Mesenteric fat pad (tissue), 1 donor: ENCODE data around the gene PRKCD. TPM values are rescaled to one million over a fixed set of nuclear protein-coding genes. Genes with fewer than 3 reads are reported as not detected.

Source experiments
- DNase-seq: peaks from one replicate; pipeline ENCODE4 v3.0.0-alpha.2; 2020; ENCODE audit warnings: low spot score
- total RNA-seq: library from RNA; stranded (reverse); fragmentation: NEBNext Ultra II Directional; extraction: Animal tissue kit (Norgen Biotek cat#: 25700); gene quantifications from one replicate; pipeline ENCODE4 v1.2.1, GENCODE V29; 2021
- donor health status: DM: yes; HTN: yes; CAD: no.

PRKCD gene
- total RNA-seq, 1 donor from 2014 or later: 80.4 TPM

- no peak for DNase-seq
Measured at GRCh38 chr3:53154881-53155285, 6.1 kb upstream of the PRKCD start.

DNA sequence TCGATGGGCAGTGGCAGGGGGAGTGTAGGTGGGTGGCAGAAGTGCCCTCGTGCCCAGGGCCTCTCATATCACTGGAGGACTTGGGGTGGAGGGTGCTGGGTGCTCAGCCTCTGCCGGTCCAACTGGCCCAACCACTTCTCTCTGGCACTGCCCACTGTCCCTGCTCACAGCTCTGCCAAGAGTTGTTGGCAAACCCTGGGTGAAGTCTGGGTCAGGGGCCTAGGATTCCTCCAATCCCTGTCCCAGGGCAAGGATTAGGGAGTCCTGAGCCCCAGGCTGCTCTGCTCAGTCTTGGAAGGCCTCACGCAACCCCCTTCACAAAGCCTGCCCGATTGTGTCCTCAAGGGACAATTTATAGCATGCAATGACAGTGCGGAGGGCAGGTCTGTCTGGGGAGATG lies 5.2 kb upstream of the PRKCD start:
- no peak for DNase-seq

- no peak for DNase-seq
Measured at GRCh38 chr3:53156368-53156834, 4.6 kb upstream of the PRKCD start.

DNA sequence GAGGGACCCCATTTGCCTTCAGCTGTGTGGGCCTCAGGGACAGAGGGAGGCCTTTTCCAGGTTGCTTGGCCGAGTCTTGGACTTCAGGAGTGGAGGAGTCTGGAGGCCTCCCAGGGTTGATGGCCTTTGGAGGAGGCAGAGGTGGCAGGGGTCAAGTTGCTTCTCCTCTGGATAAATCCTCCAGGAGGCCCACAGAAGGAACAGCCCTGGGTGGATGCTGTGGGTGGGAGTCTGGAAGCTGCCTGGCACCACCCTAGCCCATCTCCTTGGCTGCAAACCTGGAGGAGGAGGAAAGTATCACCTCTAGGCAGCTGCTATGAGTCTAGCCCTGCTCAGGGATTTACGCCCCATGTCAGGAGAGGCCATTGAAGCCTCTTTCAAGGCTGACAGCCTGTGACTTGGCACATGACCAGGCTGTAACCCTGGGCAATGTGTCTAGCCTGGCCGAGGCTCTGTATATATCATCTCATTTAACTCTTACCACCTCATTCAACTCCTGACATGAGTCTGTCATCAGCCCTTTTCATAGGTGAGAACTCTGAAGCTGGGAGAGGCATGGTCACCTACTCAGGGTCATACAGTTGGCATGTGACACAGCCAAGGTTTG lies 2.9 kb upstream of the PRKCD start:
- DNase-seq: no peak

- DNase-seq: no peak
Measured at GRCh38 chr3:53158765-53159155, 2.2 kb upstream of the PRKCD start.

GRCh38 chr3:53159156-53160060 lies 1.6 kb upstream of the PRKCD start:
- DNase-seq: no peak

DNA sequence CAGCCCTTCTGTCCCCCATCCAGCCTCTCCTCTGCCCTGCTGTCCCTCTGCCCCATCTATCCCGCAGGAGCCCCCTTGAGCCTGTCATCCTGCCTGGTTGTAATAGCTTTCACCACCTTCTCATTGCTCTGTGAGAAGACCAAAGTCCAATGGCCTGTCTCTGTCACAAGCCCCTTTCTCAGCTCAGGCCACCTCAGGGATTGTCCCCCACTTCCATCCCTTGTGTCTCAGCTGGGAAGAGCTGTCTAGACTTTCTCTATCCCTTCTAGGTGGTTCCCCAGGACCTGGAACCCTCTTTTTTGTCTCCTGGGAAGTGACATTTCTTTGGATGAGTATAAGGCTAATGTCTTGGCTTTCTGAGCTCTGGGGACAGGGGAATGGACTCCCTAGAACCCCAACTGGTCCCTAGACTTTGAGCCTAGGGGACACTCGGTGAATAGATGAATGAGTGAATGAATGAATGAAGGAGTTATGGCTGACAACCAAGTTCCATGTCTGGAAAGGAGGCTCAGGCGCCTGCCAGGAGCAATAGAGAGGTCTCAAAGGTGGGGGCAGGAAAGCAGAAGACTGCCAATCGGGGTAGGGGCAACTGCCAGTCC lies 849 bp upstream of the PRKCD start:
- DNase-seq: no peak

GRCh38 chr3:53161450-53161819 lies 426 bp downstream of the PRKCD start:
- DNase-seq: no peak

- DNase-seq: no peak
Measured at GRCh38 chr3:53161820-53162671, 1.0 kb downstream of the PRKCD start.

GRCh38 chr3:53162672-53163443 lies 1.8 kb downstream of the PRKCD start:
- no peak for DNase-seq

- DNase-seq: no peak
Measured at GRCh38 chr3:53163444-53164387, 2.7 kb downstream of the PRKCD start.

DNA sequence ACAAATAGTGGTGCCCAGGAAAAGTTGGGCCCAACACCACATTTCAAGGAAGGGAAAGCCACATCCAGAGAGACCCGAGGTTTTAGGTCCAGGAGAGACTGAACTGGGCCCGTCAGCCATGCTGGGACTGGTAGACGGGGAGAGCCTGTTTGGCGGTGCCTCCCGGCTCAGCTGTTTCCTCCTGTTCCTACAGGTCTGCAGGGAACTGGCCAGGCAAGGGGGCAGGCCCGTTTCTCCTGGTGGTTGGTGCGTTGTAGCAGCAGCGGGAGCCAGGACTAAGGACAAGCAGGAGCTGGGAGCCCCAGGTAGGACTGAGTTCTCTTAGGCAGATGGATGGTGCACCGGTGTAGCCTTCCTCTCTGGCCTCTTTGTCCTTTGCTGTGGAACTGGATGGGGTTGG lies 3.9 kb downstream of the PRKCD start:
- no peak for DNase-seq

DNA sequence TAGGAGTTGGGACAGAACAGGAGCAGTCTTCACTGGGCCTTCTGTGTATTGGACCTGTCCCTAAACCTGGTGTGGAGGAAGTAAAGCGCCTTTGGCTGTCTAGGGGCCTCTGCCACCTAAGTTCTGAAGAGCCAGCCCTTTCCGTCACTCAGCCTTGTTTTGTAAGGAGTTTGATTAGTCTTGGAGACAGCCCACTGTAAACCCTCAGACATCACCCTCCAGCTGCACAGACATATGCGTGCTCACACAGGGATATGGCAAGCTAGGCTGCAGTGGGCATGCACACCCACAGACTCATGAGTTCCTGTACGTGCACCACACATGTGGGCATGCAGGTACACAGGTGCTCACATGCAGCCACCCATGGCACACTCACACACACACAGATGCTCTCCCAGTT lies 5.2 kb downstream of the PRKCD start:
- no peak for DNase-seq

- DNase-seq: no peak
Measured at GRCh38 chr3:53166781-53167291, 5.8 kb downstream of the PRKCD start.

GRCh38 chr3:53167418-53168174 lies 6.6 kb downstream of the PRKCD start:
- DNase-seq: no peak

GRCh38 chr3:53168175-53168923 lies 7.3 kb downstream of the PRKCD start:
- no peak for DNase-seq

- no peak for DNase-seq
Measured at GRCh38 chr3:53169045-53169831, 8.2 kb downstream of the PRKCD start.
